HG03159 (cell line): ENCODE measurements around the gene BICD2.
"Not testable (repeated sequence)": the region's sequence is repeated elsewhere in the genome, so short reads cannot be mapped to it uniquely, and the experiment has no call there.

Experiments
- ATAC-seq: cut with Tn5 transposase; IDR thresholded peaks from one replicate; pipeline ENCODE4 v1.9.1; 2021; ENCODE audit warnings: mild to moderate bottlenecking, moderate library complexity; ENCODE audit not compliant: unreplicated experiment

BICD2 gene

DNA sequence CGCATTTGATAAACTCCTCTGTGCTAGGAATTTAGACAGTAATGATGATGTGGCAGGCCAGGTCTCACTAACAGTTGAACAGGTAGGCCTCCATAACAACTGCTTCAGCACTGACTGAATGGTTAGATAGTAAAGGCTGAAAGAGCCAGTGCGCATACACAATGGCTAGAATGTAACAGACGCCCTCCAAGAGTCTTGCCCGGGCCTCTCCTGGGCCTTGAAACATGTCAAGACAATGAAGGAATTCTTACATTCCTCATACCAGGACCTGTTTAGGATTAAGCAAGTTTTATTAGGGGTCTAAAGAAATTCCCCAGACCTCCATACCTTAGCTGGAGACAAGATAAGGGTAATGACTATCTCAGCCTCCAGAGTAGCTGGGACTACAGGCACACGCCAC, 6.7 kb upstream of the BICD2 start:
- ATAC-seq, result no peak

- ATAC-seq, result no peak
Observed at GRCh38 chr9:92770360-92770995, 5.8 kb upstream of the BICD2 start.

GRCh38 chr9:92769990-92770359, 5.3 kb upstream of the BICD2 start:
- ATAC-seq, result no peak

DNA sequence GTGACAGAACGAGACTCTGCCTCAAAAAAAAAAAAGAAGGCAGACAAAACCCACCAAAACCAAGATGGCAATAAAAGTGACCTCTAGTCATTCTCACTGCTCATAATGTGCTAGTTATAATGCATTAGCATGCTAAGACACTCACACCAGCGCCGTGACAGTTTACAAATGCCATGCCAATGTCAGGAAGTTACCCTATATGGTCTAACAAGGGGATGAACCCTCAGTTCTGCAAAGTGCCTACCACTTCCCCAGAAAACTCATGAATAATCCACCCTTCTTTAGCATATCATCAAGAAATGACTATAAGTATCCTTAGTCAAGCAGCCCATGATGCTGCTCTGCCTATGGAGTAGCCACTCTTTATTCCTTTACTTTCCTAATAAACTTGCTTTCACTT, 4.7 kb upstream of the BICD2 start:
- ATAC-seq, result no peak

DNA sequence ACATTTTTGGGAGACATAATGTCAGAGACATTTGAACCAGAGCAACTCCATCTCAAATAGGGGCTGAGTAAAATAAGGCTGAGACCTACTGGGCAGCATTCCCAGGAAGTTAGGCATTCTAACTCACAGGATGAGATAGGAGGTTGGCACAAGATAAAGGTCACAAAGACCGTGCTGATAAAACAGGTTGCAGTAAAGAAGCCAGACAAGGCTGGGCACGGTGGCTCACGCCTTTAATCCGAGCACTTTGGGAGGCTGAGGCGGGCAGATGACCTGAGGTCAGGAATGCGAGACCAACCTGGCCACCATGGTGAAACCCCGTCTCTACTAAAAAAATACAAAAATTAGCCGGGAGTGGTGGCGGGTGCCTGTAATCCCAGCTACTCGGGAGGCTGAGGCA, 4.2 kb upstream of the BICD2 start:
- ATAC-seq, result not testable (repeated sequence)

- no peak for ATAC-seq
Observed at GRCh38 chr9:92767066-92768054, 2.7 kb upstream of the BICD2 start.

GRCh38 chr9:92764988-92765936, 629 bp upstream of the BICD2 start:
- ATAC-seq, result peak; percentile 51

GRCh38 chr9:92763721-92764380, 782 bp downstream of the BICD2 start:
- no peak for ATAC-seq

DNA sequence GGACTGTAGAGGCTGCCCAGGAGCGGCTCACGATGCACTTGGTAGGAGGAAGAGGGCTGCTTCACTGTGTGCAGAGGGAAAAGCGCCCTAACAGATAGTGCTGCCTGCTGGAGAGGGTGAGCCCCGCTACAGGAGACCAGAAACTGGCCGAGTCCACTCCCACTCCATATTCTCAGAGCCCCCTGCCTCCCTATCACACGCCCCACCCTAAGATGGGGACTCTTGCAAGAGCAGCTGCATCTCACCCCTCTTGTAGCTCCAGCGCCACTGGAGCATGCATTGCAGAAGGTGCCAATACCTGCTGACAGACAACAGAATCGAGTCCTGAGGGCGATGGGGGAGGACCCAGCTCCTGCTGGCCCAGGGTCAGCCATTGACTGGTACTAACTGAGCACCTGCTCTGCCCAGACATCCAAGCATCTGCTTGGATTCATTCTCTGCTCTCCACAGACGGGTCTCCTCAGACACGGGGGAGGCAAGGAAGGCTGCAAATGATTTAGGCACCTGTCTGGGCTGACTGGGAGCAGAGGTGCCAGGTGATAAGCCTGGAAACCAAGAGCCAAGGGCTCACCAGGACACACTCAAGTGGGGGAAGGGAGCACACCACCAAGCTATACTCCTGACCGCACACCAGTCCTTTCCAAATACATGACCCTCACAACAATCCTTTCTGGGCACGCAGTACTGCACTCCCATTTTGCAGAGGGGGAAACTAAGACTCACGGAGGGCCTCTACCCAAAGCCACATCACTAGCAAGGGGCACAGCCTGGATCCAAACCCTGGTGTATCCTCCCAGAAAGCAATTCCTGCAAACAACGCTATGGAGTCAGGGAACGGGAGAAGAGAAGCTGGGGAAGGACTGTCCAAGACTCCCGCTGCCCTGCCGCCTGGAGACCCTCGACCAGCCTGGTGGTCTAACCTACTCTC, 1.6 kb downstream of the BICD2 start:
- ATAC-seq, result no peak

DNA sequence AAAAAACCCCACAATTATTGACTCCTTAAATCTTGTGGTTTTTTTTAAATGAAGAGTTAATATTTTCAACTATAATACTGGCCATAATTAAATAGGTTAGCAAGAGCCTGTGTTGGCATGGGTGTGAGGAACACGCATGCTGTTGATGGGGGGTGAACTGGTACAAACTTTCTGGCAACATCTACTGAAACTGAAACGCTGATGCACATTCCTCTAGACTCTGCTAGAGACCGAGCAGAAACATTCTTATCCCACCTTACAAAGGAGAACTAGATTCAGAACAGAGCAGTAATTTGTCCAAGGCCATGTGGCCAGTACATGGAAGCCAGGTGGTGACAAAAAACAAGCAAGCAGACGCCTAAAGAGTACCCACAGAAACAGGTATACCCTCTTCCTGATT, 2.4 kb downstream of the BICD2 start:
- no peak for ATAC-seq

GRCh38 chr9:92761686-92762085, 2.9 kb downstream of the BICD2 start:
- no peak for ATAC-seq

DNA sequence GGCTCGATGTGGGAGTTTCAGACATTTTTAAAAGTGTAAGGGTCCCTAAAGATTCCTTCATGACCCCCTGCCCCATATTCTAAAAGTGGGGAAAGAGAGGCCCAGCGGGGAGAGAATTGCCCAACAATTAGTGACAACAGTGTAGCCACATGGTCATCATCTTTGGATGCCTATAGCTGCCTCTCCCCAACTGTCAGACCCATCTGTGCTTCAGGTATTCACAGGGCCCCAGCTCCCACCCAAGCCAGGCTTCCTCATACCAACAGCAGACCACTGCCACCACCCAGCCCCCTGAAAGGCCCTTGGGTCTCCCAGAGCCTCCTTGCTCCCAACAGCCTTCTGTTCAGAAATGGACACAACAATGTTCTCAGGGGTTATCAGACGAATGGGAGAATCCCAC, 4.1 kb downstream of the BICD2 start:
- no peak for ATAC-seq

- no peak for ATAC-seq
Observed at GRCh38 chr9:92760070-92760469, 4.6 kb downstream of the BICD2 start.

DNA sequence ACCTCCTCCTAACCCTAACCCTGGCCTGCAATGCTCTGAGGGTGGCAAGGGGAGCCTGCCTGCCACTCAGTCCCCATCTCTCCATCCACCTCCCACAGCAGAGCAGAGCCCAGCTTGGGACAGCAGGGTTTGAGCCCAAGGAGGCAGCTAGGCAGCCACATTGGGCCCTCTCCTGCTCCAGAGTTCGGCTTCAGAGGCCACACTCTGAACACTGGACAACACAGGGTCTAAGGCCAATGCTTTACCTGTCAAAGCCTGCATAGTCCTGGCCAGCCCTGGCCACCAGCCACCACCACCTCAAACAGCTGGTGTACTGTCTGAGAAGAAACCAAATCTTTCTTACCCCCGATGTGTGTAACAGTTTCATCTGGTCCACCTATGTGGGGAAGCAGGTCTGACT, 5.2 kb downstream of the BICD2 start:
- ATAC-seq, result no peak

- no peak for ATAC-seq
Observed at GRCh38 chr9:92756792-92757191, 7.8 kb downstream of the BICD2 start.

- ATAC-seq, result no peak
Observed at GRCh38 chr9:92754091-92754745, 10.4 kb downstream of the BICD2 start.

DNA sequence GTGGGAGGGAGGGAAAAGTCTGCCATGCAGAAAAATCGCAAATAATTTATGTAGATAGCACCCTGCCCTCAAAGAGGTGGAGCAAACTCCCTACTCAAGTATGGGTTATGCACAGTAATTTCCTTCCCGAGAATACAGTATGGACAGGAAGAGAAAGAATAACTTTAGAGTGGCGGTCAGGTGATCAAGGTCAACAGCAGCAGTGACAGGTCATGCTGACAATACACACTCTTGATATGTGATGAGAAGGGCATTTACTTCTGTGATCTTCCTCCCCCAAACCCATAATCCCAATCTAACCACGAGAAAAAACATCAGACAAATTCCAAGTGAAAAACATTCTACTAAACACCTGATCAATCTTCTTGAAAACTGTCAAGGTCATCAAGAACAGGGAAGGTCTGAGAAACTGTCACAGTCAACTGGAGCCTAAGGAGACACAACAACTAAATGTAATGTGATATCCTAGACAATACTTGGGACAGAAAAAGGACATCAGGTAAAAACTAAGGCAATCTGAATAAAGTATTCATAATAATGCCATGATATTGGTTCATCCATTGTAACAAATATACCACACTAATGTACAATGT, 11.7 kb downstream of the BICD2 start:
- no peak for ATAC-seq

- no peak for ATAC-seq
Observed at GRCh38 chr9:92749934-92750315, 14.7 kb downstream of the BICD2 start.
